ENCODE data around the gene FAR1. TPM values are rescaled to one million over a fixed set of nuclear protein-coding genes. Genes with fewer than 3 reads are reported as not detected.
"Not testable (repeated sequence)": the region's sequence is repeated elsewhere in the genome, so short reads cannot be mapped to it uniquely, and the experiment has no call there.

The FAR1 gene
- total RNA-seq, 2 donors from 2014 or later, result 25.5 to 55.7 TPM

GRCh38 chr11:13726456-13726855, 58.0 kb downstream of the FAR1 start:
- Histone ChIP-seq H3K36me3 (peaks cover 23% of the 10 kb centered on the region), H3K9me3 (no peaks in the 10 kb centered on the region), H3K4me3 (no peak overlapping the region), H3K27ac (no peak overlapping the region), H3K27me3 (replicated peaks; ENCODE audit: insufficient read depth) (no peaks in the 10 kb centered on the region), H3K4me1 (ENCODE audit: control insufficient read depth in 1 of 2, low read depth in 2 of 2) (no peaks in the 10 kb centered on the region)
- ATAC-seq (ENCODE audit: insufficient number of reproducible peaks, low FRiP score, low read depth) (no peak), DNase-seq (ENCODE audit: low spot score) (no peak)
- TF ChIP-seq, protein P1, sequence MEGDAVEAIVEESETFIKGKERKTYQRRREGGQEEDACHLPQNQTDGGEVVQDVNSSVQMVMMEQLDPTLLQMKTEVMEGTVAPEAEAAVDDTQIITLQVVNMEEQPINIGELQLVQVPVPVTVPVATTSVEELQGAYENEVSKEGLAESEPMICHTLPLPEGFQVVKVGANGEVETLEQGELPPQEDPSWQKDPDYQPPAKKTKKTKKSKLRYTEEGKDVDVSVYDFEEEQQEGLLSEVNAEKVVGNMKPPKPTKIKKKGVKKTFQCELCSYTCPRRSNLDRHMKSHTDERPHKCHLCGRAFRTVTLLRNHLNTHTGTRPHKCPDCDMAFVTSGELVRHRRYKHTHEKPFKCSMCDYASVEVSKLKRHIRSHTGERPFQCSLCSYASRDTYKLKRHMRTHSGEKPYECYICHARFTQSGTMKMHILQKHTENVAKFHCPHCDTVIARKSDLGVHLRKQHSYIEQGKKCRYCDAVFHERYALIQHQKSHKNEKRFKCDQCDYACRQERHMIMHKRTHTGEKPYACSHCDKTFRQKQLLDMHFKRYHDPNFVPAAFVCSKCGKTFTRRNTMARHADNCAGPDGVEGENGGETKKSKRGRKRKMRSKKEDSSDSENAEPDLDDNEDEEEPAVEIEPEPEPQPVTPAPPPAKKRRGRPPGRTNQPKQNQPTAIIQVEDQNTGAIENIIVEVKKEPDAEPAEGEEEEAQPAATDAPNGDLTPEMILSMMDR (IDR thresholded peaks at IDR 0.05), result no peak

DNA sequence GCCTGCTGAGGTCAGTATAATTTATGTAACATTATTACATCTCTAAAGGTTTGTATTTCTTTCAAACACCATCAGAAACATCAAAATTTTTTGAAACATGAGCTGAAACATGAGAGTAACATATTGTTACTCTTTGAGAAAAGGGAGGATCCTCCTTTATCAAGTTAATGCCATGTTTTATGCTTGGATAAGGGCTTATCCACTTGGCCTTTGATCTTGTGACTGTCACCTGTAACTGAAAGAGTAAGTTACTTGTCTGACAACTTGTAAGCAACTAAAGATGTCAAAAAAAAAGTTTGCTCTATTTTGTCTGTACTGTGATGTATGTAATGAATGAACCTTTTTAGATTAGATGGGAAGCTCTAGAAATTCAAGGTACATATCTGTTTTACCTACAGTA, 59.6 kb downstream of the FAR1 start:
- H3K27me3 ChIP-seq (replicated peaks; ENCODE audit: insufficient read depth), result no peaks in the 10 kb centered on the region
- H3K27ac ChIP-seq, result no peak overlapping the region
- H3K4me1 ChIP-seq (ENCODE audit: control insufficient read depth in 1 of 2, low read depth in 2 of 2), result no peaks in the 10 kb centered on the region
- TF ChIP-seq, protein P1 (IDR thresholded peaks at IDR 0.05), result no peak
- ATAC-seq (ENCODE audit: insufficient number of reproducible peaks, low FRiP score, low read depth) (no peak), DNase-seq (ENCODE audit: low spot score) (no peak)
- H3K9me3 ChIP-seq, result no peaks in the 10 kb centered on the region
- H3K4me3 ChIP-seq, result no peak overlapping the region
- H3K36me3 ChIP-seq, result peaks cover 20% of the 10 kb centered on the region

DNA sequence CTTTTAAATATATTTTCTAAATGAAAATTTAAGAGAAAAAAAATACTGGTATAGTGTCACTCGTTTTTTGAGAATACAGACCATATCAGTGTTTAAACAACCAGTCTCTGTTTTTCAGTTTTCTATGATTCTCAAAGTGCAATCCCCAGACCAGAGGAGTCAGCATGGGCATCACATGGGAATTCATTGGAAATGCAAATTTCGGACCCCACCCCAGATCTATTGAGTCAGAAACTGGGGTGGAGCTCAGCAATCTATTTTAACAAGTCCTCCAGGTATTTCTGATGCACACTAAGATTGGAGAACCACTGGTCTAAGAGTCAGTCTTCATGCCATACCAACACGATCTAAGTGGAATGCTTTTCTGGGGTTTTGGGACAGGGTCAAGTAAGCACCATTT, 66.1 kb downstream of the FAR1 start:
- DNase-seq (ENCODE audit: low spot score) (no peak), ATAC-seq (ENCODE audit: insufficient number of reproducible peaks, low FRiP score, low read depth) (no peak)
- no peak overlapping the region for H3K27ac ChIP-seq
- H3K4me1 ChIP-seq (ENCODE audit: control insufficient read depth in 1 of 2, low read depth in 2 of 2), result no peaks in the 10 kb centered on the region
- no peak overlapping the region for H3K4me3 ChIP-seq
- no peaks in the 10 kb centered on the region for H3K9me3 ChIP-seq
- H3K36me3 ChIP-seq, result no peaks in the 10 kb centered on the region
- TF ChIP-seq, protein P1 (IDR thresholded peaks at IDR 0.05), result no peak
- no peaks in the 10 kb centered on the region for H3K27me3 ChIP-seq (replicated peaks; ENCODE audit: insufficient read depth)

GRCh38 chr11:13745165-13745564, 76.7 kb downstream of the FAR1 start:
- TF ChIP-seq, protein P1 (IDR thresholded peaks at IDR 0.05), result no peak
- Histone ChIP-seq H3K9me3 (no peaks in the 10 kb centered on the region), H3K36me3 (no peaks in the 10 kb centered on the region), H3K4me1 (ENCODE audit: control insufficient read depth in 1 of 2, low read depth in 2 of 2) (no peaks in the 10 kb centered on the region), H3K27ac (no peak overlapping the region), H3K27me3 (replicated peaks; ENCODE audit: insufficient read depth) (no peaks in the 10 kb centered on the region), H3K4me3 (no peak overlapping the region)
- ATAC-seq (ENCODE audit: insufficient number of reproducible peaks, low FRiP score, low read depth), result no peak
- no peak for DNase-seq (ENCODE audit: low spot score)

- not testable (repeated sequence) for H3K9me3 ChIP-seq; DNase-seq (ENCODE audit: low spot score); ATAC-seq (ENCODE audit: insufficient number of reproducible peaks, low FRiP score, low read depth); H3K36me3 ChIP-seq; H3K27ac ChIP-seq; H3K4me3 ChIP-seq; H3K27me3 ChIP-seq (replicated peaks; ENCODE audit: insufficient read depth); H3K4me1 ChIP-seq (ENCODE audit: control insufficient read depth in 1 of 2, low read depth in 2 of 2)
Measured at GRCh38 chr11:13753316-13753715, 84.8 kb downstream of the FAR1 start.

DNA sequence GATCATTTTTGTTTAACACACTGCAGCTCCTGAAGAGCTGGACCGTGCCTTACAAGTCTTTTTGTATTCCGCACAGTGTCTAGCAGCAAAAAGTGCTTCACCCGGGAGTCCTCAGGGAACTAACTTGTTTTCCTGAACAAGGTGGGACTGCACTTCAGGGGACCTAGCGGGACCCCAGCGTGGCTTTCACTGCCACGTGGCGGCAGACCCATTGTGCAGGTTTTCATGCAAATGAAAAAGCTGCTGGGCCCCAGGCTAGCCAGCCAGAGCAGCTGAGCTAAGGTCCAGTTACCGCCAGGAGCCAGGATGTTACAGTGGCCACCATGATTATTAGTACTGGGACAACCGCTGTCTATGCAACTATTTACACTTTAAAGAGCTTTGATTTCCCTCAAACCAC, 90.6 kb downstream of the FAR1 start:
- H3K27ac ChIP-seq, result no peak overlapping the region
- TF ChIP-seq, protein P1 (IDR thresholded peaks at IDR 0.05), result no peak

More for the DNA sequence above, 90.6 kb downstream of the FAR1 start:
- no peaks in the 10 kb centered on the region for H3K36me3 ChIP-seq
- H3K9me3 ChIP-seq, result no peaks in the 10 kb centered on the region
- no peaks in the 10 kb centered on the region for H3K27me3 ChIP-seq (replicated peaks; ENCODE audit: insufficient read depth)
- DNase-seq (ENCODE audit: low spot score) (no peak), ATAC-seq (ENCODE audit: insufficient number of reproducible peaks, low FRiP score, low read depth) (no peak)
- H3K4me1 ChIP-seq (ENCODE audit: control insufficient read depth in 1 of 2, low read depth in 2 of 2), result no peaks in the 10 kb centered on the region
- H3K4me3 ChIP-seq, result no peak overlapping the region
